Kidney epithelial cell (primary cell): ENCODE measurements around the gene MAN1B1. TPM values are rescaled to one million over a fixed set of nuclear protein-coding genes. Genes with fewer than 3 reads are reported as not detected.

Source experiments
- DNase-seq: peaks from one replicate; pipeline ENCODE4 v3.0.0-alpha.2; 2010; ENCODE audit warnings: low read depth
- H3K27me3 ChIP-seq: 2 replicates; pipeline ENCODE4 v1.6.0; 2011; ENCODE audit warnings: low read length; ENCODE audit not compliant: control insufficient read depth, insufficient read depth
- H3K36me3 ChIP-seq: 2 replicates; pipeline ENCODE4 v1.5.1; 2011; ENCODE audit warnings: low read length; ENCODE audit not compliant: control insufficient read depth, insufficient read depth
- H3K4me3 ChIP-seq: 2 replicates; pipeline ENCODE4 v1.5.1; 2011; ENCODE audit warnings: low read depth, mild to moderate bottlenecking, control low read depth, low read length
- CTCF ChIP-seq: IDR thresholded peaks from 2 replicates; pipeline ENCODE4 v1.5.1; 2011; ENCODE audit warnings: mild to moderate bottlenecking, moderate library complexity, low read length, control low read depth, inconsistent platforms; ENCODE audit not compliant: insufficient read depth, poor library complexity, severe bottlenecking
- total RNA-seq: library from RNA; depleted of rRNA; stranded (reverse); fragments of >200 nt; gene quantifications from 2 replicates; pipeline ENCODE4 v1.2.3, GENCODE V29; 2015

Gene MAN1B1
- total RNA-seq, 1 donor from 2014 or later: 76.8 TPM

- H3K27me3 ChIP-seq: no peaks in the 10 kb centered on the region
- no peaks in the 10 kb centered on the region for H3K36me3 ChIP-seq
- H3K4me3 ChIP-seq: no peak overlapping the region
- no peak for DNase-seq
- no peak for TF ChIP-seq CTCF
Measured at GRCh38 chr9:137071282-137071681, 15.5 kb upstream of the MAN1B1 start.

- H3K4me3 ChIP-seq: no peak overlapping the region
- H3K36me3 ChIP-seq: no peaks in the 10 kb centered on the region
- peaks cover 6% of the 10 kb centered on the region for H3K27me3 ChIP-seq
- TF ChIP-seq CTCF: no peak
- no peak for DNase-seq
Measured at GRCh38 chr9:137073992-137074399, 12.8 kb upstream of the MAN1B1 start.

- peaks cover 6% of the 10 kb centered on the region for H3K27me3 ChIP-seq
- H3K36me3 ChIP-seq: no peaks in the 10 kb centered on the region
- TF ChIP-seq CTCF: no peak
- no peak for DNase-seq
- H3K4me3 ChIP-seq: no peak overlapping the region
Measured at GRCh38 chr9:137074657-137075274, 12.0 kb upstream of the MAN1B1 start.

DNA sequence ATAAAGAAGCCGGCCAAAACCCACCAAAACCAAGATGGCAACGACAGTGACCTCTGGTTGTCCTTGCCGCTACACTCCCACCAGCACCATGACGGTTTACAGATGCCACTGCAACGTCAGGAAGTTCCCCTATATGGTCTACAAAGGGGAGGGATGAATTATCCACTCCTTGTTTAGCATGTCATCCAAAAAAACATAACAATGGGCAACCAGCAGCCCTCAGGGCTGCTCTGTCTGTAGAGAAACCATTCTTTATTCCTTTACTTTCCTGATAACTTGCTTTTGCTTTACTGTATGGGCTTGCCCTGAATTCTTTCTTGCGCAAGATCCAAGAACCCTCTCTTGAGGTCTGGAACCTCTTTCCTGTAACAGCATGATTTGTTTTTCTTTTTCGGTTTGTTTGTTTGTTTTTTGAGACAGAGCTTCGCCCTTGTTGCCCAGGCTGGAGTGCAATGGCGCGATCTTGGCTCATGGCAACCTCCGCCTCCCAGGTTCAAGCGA is 11.5 kb upstream of the MAN1B1 start:
- peaks cover 6% of the 10 kb centered on the region for H3K27me3 ChIP-seq
- H3K4me3 ChIP-seq: no peak overlapping the region
- DNase-seq: no peak
- H3K36me3 ChIP-seq: peaks cover 2% of the 10 kb centered on the region
- no peak for TF ChIP-seq CTCF

- no peak overlapping the region for H3K4me3 ChIP-seq
- TF ChIP-seq CTCF: no peak
- DNase-seq: no peak
- H3K36me3 ChIP-seq: peaks cover 3% of the 10 kb centered on the region
- H3K27me3 ChIP-seq: peaks cover 6% of the 10 kb centered on the region
Measured at GRCh38 chr9:137076636-137077009, 10.2 kb upstream of the MAN1B1 start.

DNA sequence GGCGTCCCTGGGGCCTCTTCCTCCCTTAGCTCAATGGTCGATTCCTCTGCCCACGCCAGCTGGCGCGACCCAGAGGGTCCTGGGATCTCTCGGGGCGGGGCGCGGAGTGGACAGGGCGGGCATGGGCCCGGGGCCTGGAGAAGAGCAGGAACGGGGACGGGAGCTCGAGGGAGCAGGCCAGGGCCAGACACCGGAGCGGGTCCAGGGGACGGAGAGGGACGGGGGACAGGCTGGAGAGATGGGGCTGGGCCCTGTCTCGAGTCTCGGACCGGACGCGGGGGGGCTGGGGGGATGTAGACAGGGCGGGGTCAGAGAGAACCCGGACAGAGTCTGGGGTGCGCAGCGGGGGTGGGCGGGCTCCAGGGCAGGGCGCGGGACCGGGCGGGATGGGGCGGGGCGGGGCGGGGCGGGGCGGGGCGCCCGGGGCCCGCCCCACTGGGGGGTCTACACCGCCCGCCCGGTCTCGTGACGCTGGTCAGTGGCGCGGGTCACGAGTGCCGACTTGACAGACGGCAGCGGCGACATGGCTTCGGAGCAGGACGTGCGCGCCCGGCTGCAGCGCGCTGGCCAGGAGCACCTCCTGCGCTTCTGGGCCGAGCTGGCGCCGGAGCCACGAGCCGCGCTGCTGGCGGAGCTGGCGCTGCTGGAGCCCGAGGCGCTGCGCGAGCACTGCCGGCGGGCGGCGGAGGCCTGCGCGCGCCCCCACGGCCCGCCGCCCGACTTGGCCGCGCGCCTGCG is 9.6 kb upstream of the MAN1B1 start, which contains the start of gene UAP1L1:
UAP1L1 (plus strand) TSS at position 508 of the 738 bp plus-strand sequence; CDS start at position 524, 16 bp downstream.
- Histone ChIP-seq H3K4me3 (peak within 1 kb of the TSS; percentile 68), H3K27me3 (peaks cover 6% of the 10 kb centered on the region), H3K36me3 (peaks cover 4% of the 10 kb centered on the region)
- no peak for DNase-seq
- TF ChIP-seq CTCF: no peak
